ENCODE measurements around the gene THTPA. TPM values are rescaled to one million over a fixed set of nuclear protein-coding genes. Genes with fewer than 3 reads are reported as not detected.

THTPA gene
- polyA plus RNA-seq, 3 donors, result 15.3 to 18.2 (median 17.0) TPM

- Mint-ChIP-seq H3K27ac (peak overlapping the region in 1 of 7 donors; percentile 2), H3K4me1 (peaks cover 10% of the 10 kb centered on the region), H3K9me3 (peaks cover 0 to 15% (median 8%) of the 10 kb centered on the region in 7 donors), H3K36me3 (peaks cover 1 to 4% of the 10 kb centered on the region in 2 donors), H3K27me3 (ENCODE audit: low read depth in 3 of 3) (peaks cover 42 to 63% (median 62%) of the 10 kb centered on the region in 3 donors), H3K4me3 (no peak overlapping the region)
- H3K27me3 ChIP-seq (ENCODE audit: control insufficient read depth in 2 of 2, insufficient read depth in 2 of 2, low read length in 2 of 2), result peaks cover 36 to 45% of the 10 kb centered on the region in 2 donors
- H3K4me3 ChIP-seq (replicated peaks in 1 of 3; ENCODE audit: low read depth in 2 of 3, low read length in 3 of 3), result no peak overlapping the region
- H3K4me2 ChIP-seq (replicated peaks; ENCODE audit: extremely low read depth, low read length, poor library complexity, severe bottlenecking), result no peak overlapping the region
- intact Hi-C loops (cut with micrococcal nuclease), result no loop called here
- peaks cover 0 to 6% of the 10 kb centered on the region in 2 donors for H3K9me3 ChIP-seq (replicated peaks in 1 of 2; ENCODE audit: control insufficient read depth in 1 of 2, insufficient read depth in 1 of 2, low read length in 2 of 2)
- WGBS (ENCODE audit: insufficient coverage), result 95% methylated on average over 15 of the region's 24 CpGs
- H3K4me1 ChIP-seq (ENCODE audit: control insufficient read depth in 1 of 2, insufficient read depth in 2 of 2, low read length in 2 of 2), result peaks cover 10 to 18% of the 10 kb centered on the region in 2 donors
- DNase-seq, result no peak
- no peaks in the 10 kb centered on the region for H3K36me3 ChIP-seq (replicated peaks in 1 of 2; ENCODE audit: control insufficient read depth in 1 of 2, insufficient read depth in 2 of 2, low read length in 2 of 2)
- H4K20me1 ChIP-seq (ENCODE audit: insufficient read depth, low read length), result no peaks in the 10 kb centered on the region
- H3K27ac ChIP-seq (ENCODE audit: low read depth in 1 of 2, low read length in 2 of 2), result no peak overlapping the region
- H3K79me2 ChIP-seq (ENCODE audit: insufficient read depth, low read length), result no peaks in the 10 kb centered on the region
- TF ChIP-seq, protein P1, sequence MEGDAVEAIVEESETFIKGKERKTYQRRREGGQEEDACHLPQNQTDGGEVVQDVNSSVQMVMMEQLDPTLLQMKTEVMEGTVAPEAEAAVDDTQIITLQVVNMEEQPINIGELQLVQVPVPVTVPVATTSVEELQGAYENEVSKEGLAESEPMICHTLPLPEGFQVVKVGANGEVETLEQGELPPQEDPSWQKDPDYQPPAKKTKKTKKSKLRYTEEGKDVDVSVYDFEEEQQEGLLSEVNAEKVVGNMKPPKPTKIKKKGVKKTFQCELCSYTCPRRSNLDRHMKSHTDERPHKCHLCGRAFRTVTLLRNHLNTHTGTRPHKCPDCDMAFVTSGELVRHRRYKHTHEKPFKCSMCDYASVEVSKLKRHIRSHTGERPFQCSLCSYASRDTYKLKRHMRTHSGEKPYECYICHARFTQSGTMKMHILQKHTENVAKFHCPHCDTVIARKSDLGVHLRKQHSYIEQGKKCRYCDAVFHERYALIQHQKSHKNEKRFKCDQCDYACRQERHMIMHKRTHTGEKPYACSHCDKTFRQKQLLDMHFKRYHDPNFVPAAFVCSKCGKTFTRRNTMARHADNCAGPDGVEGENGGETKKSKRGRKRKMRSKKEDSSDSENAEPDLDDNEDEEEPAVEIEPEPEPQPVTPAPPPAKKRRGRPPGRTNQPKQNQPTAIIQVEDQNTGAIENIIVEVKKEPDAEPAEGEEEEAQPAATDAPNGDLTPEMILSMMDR (IDR thresholded peaks at IDR 0.05), result no peak
- H3K9ac ChIP-seq (ENCODE audit: insufficient read depth, low read length, poor library complexity, severe bottlenecking), result no peak overlapping the region
- H2AFZ ChIP-seq (ENCODE audit: insufficient read depth, low read depth, low read length, poor library complexity, severe bottlenecking), result no peak overlapping the region
Measured at GRCh38 chr14:23580152-23580926, 24.3 kb downstream of the THTPA start.

- Mint-ChIP-seq H3K4me1 (peaks cover 10% of the 10 kb centered on the region), H3K4me3 (peak overlapping the region in 1 of 2 donors; percentile 15), H3K9me3 (peaks cover 0 to 14% (median 7%) of the 10 kb centered on the region in 7 donors), H3K27me3 (ENCODE audit: low read depth in 3 of 3) (peaks cover 40 to 62% (median 60%) of the 10 kb centered on the region in 3 donors), H3K36me3 (peaks cover 0 to 3% of the 10 kb centered on the region in 2 donors), H3K27ac (no peak overlapping the region)
- H3K4me2 ChIP-seq (replicated peaks; ENCODE audit: extremely low read depth, low read length, poor library complexity, severe bottlenecking), result no peak overlapping the region
- WGBS (ENCODE audit: insufficient coverage), result 100% methylated on average over 4 of the region's 8 CpGs
- H3K27ac ChIP-seq (ENCODE audit: low read depth in 1 of 2, low read length in 2 of 2), result no peak overlapping the region
- H3K4me1 ChIP-seq (ENCODE audit: control insufficient read depth in 1 of 2, insufficient read depth in 2 of 2, low read length in 2 of 2), result peaks cover 10 to 15% of the 10 kb centered on the region in 2 donors
- H4K20me1 ChIP-seq (ENCODE audit: insufficient read depth, low read length), result no peaks in the 10 kb centered on the region
- DNase-seq, result no peak
- H3K4me3 ChIP-seq (replicated peaks in 1 of 3; ENCODE audit: low read depth in 2 of 3, low read length in 3 of 3), result no peak overlapping the region
- H2AFZ ChIP-seq (ENCODE audit: insufficient read depth, low read depth, low read length, poor library complexity, severe bottlenecking), result no peak overlapping the region
- TF ChIP-seq, protein P1 (IDR thresholded peaks at IDR 0.05), result no peak
- H3K27me3 ChIP-seq (ENCODE audit: control insufficient read depth in 2 of 2, insufficient read depth in 2 of 2, low read length in 2 of 2), result peaks cover 34 to 42% of the 10 kb centered on the region in 2 donors
- H3K9me3 ChIP-seq (replicated peaks in 1 of 2; ENCODE audit: control insufficient read depth in 1 of 2, insufficient read depth in 1 of 2, low read length in 2 of 2), result peaks cover 0 to 6% of the 10 kb centered on the region in 2 donors
- intact Hi-C loops (cut with micrococcal nuclease), result no loop called here
- no peaks in the 10 kb centered on the region for H3K36me3 ChIP-seq (replicated peaks in 1 of 2; ENCODE audit: control insufficient read depth in 1 of 2, insufficient read depth in 2 of 2, low read length in 2 of 2)
- no peaks in the 10 kb centered on the region for H3K79me2 ChIP-seq (ENCODE audit: insufficient read depth, low read length)
- no peak overlapping the region for H3K9ac ChIP-seq (ENCODE audit: insufficient read depth, low read length, poor library complexity, severe bottlenecking)
Measured at GRCh38 chr14:23580948-23581281, 24.8 kb downstream of the THTPA start.
